Ishikawa (cell line): ENCODE results near the gene CATSPER1.

Experiments used
- CEBPB ChIP-seq: IDR thresholded peaks from 2 replicates; pipeline ENCODE4 v1.6.1; 2012
- CREB1 ChIP-seq: IDR thresholded peaks from 2 replicates; pipeline ENCODE4 v1.6.1; 2012; ENCODE audit warnings: low read depth
- EGR1 ChIP-seq: IDR thresholded peaks from 2 replicates; pipeline ENCODE4 v1.6.1; 2012
- EP300 ChIP-seq: IDR thresholded peaks from 2 replicates; pipeline ENCODE4 v1.6.1; 2012; ENCODE audit warnings: borderline replicate concordance
- FOXM1 ChIP-seq: IDR thresholded peaks from 2 replicates; pipeline ENCODE4 v1.6.1; 2012; ENCODE audit warnings: low read depth, borderline replicate concordance
- REST ChIP-seq: IDR thresholded peaks from 2 replicates; pipeline ENCODE4 v1.6.1; 2012; ENCODE audit warnings: low read depth, mild to moderate bottlenecking
- TAF1 ChIP-seq: IDR thresholded peaks from 2 replicates; pipeline ENCODE4 v1.6.1; 2012; ENCODE audit warnings: low read depth, mild to moderate bottlenecking
- TCF12 ChIP-seq: IDR thresholded peaks from 2 replicates; pipeline ENCODE4 v1.6.1; 2012; ENCODE audit warnings: low read depth
- TEAD4 ChIP-seq: IDR thresholded peaks from 2 replicates; pipeline ENCODE4 v1.6.1; 2012
- USF1 ChIP-seq: IDR thresholded peaks from 2 replicates; pipeline ENCODE4 v1.6.1; 2012
- TF ChIP-seq, protein P1 (sequence below): IDR thresholded peaks from 2 replicates; pipeline ENCODE4 v1.6.1; 2012

CATSPER1 gene

GRCh38 chr11:65968600-65969482 is 57.4 kb downstream of the CATSPER1 start:
- TF ChIP-seq, protein P1, sequence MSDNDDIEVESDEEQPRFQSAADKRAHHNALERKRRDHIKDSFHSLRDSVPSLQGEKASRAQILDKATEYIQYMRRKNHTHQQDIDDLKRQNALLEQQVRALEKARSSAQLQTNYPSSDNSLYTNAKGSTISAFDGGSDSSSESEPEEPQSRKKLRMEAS = no peak
- TF ChIP-seq TAF1 (no peak), FOXM1 (no peak), CREB1 (no peak), USF1 (no peak), TEAD4 (no peak), EP300 (no peak), TCF12 (no peak), CEBPB (no peak), REST (no peak), EGR1 (no peak)

DNA sequence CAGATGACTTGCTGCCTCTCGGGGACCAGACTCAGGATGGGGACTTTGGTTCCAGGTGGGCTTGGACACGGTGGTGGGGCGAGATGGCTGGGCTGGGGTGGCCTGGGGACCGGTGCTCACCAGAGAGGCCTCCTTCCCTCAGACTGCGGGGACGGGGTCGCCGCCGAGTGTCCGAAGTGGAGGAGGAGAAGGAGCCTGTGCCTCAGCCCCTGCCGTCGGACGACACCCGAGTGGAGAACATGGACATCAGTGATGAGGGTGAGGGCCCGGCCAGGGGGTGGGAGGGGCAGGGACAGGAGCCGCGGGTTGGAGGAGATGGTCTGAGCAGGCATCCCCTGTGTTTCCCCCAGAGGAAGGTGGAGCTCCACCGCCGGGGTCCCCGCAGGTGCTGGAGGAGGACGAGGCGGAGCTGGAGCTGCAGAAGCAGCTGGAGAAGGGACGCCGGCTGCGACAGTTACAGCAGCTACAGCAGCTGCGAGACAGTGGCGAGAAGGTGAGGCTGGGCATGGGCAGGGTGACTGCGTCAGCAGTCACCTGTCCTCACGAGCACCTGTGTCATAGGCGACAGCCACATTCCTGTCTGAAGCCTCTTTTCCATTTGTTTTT is 58.8 kb downstream of the CATSPER1 start:
- no peak for TF ChIP-seq CEBPB
